DND-41 (cell line): ENCODE data around the gene DRAP1.

ENCODE experiments used
- EZH2 ChIP-seq: IDR thresholded peaks from 3 replicates; pipeline ENCODE4 v1.6.1; 2012; ENCODE audit warnings: borderline replicate concordance, low read depth, mild to moderate bottlenecking, moderate library complexity, low read length, inconsistent platforms; ENCODE audit not compliant: severe bottlenecking
- TF ChIP-seq, protein P1 (sequence below): IDR thresholded peaks from 2 replicates; pipeline ENCODE4 v1.5.1; 2012; ENCODE audit warnings: borderline replicate concordance, low read length, moderate library complexity, mild to moderate bottlenecking; ENCODE audit not compliant: poor library complexity, severe bottlenecking; ENCODE audit errors: extremely low read depth

DNA sequence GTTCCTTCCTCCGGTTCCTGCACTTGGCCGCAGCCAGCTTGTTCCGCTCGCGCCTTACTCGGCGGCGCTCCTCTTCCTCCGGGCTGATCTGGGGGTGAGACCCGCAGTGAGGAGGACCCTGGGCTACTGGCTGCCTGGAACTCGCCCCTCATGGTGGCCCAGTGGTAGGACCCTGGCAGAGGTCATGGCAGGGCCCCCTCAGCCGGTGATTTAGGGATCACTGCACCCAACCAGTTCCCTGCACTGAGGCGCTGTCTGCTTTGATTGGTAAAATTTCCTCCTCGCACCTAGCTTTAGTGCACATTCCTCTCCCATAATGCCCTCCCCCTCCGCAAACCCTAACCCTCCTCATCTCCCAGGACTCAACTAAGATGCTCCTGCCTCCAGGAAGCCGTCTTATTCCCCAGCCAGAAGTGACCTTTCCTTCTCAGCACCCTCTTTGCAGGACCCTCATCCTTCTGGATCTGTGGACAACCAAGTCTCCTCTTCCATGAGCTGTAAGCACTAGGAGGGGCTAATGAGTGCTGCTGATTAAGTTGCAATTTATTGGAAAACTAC is 25.1 kb upstream of the DRAP1 start:
- TF ChIP-seq, protein P1, sequence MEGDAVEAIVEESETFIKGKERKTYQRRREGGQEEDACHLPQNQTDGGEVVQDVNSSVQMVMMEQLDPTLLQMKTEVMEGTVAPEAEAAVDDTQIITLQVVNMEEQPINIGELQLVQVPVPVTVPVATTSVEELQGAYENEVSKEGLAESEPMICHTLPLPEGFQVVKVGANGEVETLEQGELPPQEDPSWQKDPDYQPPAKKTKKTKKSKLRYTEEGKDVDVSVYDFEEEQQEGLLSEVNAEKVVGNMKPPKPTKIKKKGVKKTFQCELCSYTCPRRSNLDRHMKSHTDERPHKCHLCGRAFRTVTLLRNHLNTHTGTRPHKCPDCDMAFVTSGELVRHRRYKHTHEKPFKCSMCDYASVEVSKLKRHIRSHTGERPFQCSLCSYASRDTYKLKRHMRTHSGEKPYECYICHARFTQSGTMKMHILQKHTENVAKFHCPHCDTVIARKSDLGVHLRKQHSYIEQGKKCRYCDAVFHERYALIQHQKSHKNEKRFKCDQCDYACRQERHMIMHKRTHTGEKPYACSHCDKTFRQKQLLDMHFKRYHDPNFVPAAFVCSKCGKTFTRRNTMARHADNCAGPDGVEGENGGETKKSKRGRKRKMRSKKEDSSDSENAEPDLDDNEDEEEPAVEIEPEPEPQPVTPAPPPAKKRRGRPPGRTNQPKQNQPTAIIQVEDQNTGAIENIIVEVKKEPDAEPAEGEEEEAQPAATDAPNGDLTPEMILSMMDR: no peak
- TF ChIP-seq EZH2: no peak
